ENCODE data around the gene DNAJC17.

Gene DNAJC17

GRCh38 chr15:40807028-40807887 lies at the start of gene DNAJC17, which contains the start of gene ZFYVE19:
DNAJC17 (minus strand) TSS chr15:40807473; CDS start chr15:40807446, 27 bp downstream.
ZFYVE19 (plus strand) TSS chr15:40807089; CDS start chr15:40807590, 501 bp downstream.
- peak; percentile 83 to 88 (median 84) for DNase-seq

- no peak for DNase-seq
These were observed 49.5 kb upstream of the DNAJC17 start for GRCh38 chr15:40856746-40857145.

GRCh38 chr15:40855706-40856234 lies 48.5 kb upstream of the DNAJC17 start:
- no peak for DNase-seq

GRCh38 chr15:40854161-40854560 lies 46.9 kb upstream of the DNAJC17 start:
- no peak for DNase-seq

- DNase-seq, result no peak
These were observed 46.1 kb upstream of the DNAJC17 start for GRCh38 chr15:40853241-40853890.

GRCh38 chr15:40852529-40852928 lies 45.3 kb upstream of the DNAJC17 start:
- DNase-seq, result no peak

- DNase-seq, result no peak
These were observed 43.4 kb upstream of the DNAJC17 start for GRCh38 chr15:40850576-40851112.

- no peak for DNase-seq
These were observed 40.1 kb upstream of the DNAJC17 start for GRCh38 chr15:40847223-40847961.

- no peak for DNase-seq
These were observed 39.6 kb upstream of the DNAJC17 start for GRCh38 chr15:40846841-40847222.

- DNase-seq, result no peak
These were observed 38.4 kb upstream of the DNAJC17 start for GRCh38 chr15:40845511-40846284.

- no peak for DNase-seq
These were observed 37.8 kb upstream of the DNAJC17 start for GRCh38 chr15:40845036-40845435.

GRCh38 chr15:40844696-40845030 lies 37.4 kb upstream of the DNAJC17 start:
- DNase-seq, result no peak

GRCh38 chr15:40843885-40844695 lies 36.8 kb upstream of the DNAJC17 start, which contains the start of gene SPINT1:
SPINT1 (plus strand) TSS chr15:40844048; CDS start chr15:40844555, 507 bp downstream.
- DNase-seq, result peak in 3 of 4 experiments; percentile 15 to 51 (median 35)

GRCh38 chr15:40843261-40843884 lies 36.1 kb upstream of the DNAJC17 start:
- no peak for DNase-seq

- DNase-seq, result no peak
These were observed 34.5 kb upstream of the DNAJC17 start for GRCh38 chr15:40841741-40842140.

- no peak for DNase-seq
These were observed 31.5 kb upstream of the DNAJC17 start for GRCh38 chr15:40838756-40839155.

GRCh38 chr15:40836020-40836419 lies 28.7 kb upstream of the DNAJC17 start:
- DNase-seq, result no peak

GRCh38 chr15:40832903-40833302 lies 25.6 kb upstream of the DNAJC17 start:
- no peak for DNase-seq

- no peak for DNase-seq
These were observed 24.6 kb upstream of the DNAJC17 start for GRCh38 chr15:40831861-40832260.

GRCh38 chr15:40830884-40831283 lies 23.6 kb upstream of the DNAJC17 start:
- no peak for DNase-seq

- no peak for DNase-seq
These were observed 21.8 kb upstream of the DNAJC17 start for GRCh38 chr15:40829115-40829514.

All from activated CD4-positive, CD25-positive, alpha-beta regulatory T cell (primary cell).